SKM-1 treated with dmso at 0.1 percent for 144 hours (cell line): ENCODE data around the gene NFATC2.

Experiments used
- DNase-seq: peaks from one replicate; lab custom pipeline; 2025; ENCODE audit not compliant: unreplicated experiment; lab: John Stamatoyannopoulos, UW

Gene NFATC2

DNA sequence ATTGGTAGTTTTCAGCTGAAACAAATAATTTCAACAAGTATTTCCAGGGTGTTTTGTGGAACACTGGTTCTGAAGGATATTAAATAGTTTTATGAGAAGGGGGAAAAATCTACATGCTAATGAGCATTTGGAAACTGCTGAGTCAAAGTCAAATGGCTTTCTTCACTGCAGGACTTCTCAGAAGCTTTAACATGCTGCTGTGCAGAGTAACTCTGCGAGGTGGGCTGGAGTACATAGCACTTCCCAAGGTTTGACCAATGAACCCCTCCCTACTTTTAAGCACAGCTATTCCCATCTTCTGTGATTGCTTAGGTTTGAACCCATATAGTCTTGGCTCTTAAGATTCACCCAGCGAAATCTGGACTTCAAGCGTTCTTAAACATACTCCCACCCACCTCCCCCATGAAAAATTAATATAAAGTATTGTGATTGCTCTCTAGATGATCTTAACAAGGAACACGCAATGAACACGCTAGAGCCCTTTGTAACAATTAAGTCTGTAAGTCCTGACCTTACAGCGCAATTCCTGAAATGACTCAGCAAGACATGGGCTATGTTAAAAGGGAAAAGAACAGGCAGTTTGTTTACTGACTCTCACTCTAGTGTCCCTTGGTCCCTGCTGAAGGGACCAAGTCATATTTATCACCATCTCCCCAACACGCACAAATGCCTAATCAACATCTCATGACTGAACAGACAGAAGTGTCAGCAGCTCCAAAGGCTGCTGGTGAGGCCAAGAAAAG lies 105.2 kb downstream of the NFATC2 start:
- no peak for DNase-seq

DNA sequence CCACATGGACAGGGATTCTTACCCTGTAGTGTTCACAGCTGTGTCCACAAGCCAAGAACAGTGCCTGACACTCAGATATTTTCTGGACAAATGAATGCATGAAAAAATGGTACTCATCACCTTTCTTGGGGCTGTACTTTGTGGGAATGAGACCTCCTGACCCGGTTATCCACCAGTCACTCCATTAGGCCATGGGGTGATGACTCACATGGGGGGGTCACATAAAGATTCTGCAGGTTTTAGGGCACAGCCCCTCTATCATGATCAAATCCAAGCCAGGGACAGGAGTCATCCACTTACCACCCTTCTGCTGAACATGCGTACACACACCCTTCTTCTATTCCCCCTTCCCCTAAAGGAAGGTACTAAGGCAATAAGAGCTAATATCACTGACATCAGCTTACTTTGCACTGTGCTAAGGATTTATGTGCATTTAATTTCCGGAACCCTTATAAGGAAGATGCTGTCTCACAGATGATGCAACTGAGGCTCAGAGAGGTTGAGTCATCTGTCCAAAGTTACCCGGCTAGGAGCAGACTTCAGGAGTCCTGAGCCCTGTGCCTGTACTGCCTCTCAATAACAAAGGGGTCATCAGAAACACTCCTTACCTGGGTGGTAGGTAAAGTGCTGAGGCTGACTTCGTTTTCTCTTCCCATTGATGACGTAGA lies 107.8 kb downstream of the NFATC2 start:
- DNase-seq, result no peak

DNA sequence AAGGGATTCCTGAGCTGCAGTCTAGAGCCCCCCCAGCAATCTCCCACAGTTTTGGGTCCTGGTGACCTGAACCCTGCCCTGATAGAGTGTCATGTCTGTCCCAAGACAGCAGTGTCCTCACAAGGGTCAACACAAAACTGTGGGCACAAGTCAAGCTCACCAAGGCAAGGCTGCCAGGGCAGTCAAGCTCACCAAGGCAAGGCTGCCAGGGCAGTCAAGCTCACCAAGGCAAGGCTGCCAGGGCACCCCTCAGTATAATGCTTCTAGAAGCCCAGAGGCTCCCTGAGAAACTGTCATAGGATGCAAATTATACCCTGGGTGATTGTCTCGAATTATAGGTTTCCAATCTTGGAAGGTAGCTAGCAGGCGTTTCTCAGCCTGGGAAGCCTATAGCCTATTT lies 108.5 kb downstream of the NFATC2 start:
- DNase-seq, result no peak

DNA sequence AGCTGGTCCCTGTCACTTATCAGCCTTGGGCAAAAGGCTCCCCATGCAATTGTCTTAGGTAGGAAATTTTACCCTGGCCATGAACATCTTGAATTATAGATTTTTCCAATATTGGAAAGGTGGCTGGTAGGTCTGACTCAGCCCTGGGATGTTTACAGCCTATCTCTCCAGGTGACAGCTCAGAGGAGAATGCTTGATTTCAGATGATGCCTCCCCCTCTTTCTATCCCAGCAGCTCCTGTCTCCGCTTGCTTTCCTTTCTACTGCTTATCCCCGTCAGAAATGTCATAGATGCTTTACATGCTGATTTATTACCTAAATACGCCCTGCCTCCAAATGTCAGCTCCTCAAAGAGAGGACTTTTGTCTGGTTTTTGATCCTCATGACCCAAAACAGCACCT lies 109.6 kb downstream of the NFATC2 start:
- no peak for DNase-seq

DNA sequence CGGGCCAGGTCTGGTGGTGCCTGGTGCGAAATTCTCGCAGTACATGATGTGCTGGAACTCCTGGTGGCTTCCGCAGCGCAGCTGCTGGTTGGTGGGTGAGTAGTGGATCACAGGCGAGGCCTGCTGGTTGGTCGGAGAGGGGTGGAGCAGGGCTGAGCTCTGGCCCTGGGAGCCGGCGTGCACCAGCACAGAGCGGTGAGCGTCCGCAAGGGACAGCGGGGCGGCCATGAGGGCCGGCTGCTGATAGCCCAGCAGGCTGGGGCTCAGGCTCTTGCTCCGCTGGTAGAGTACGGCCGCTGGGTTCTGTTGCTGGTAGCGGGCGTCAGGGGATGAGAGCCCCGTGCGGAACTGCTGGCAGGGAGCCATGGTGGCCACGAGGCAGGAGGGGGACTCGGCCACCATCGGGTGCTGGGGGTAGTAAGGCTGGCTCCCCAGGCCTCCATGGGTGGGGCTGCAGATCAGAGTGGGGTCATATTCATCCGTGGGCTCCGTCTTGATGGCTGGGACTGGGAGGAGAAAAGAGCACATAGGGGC lies 110.2 kb downstream of the NFATC2 start:
- DNase-seq, result no peak

DNA sequence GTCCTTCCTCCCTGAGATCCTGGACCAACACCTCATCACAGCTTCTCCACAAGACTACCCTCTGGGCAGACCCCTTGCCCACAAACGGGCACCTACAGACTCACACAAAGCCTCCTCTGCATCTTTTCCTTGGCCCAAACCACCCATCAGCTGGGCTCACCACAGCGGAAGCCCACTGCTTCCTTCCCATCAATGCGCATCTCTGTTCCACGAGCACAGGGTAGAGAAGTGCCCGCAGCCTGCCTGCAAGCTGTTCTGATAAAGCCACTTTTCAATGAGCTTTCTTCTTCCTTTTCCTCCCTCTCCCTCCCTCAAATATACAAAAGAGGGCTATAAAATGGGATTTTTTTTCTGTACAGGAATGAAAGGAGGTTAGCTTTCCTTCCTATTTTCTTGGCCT lies 111.2 kb downstream of the NFATC2 start:
- no peak for DNase-seq

DNA sequence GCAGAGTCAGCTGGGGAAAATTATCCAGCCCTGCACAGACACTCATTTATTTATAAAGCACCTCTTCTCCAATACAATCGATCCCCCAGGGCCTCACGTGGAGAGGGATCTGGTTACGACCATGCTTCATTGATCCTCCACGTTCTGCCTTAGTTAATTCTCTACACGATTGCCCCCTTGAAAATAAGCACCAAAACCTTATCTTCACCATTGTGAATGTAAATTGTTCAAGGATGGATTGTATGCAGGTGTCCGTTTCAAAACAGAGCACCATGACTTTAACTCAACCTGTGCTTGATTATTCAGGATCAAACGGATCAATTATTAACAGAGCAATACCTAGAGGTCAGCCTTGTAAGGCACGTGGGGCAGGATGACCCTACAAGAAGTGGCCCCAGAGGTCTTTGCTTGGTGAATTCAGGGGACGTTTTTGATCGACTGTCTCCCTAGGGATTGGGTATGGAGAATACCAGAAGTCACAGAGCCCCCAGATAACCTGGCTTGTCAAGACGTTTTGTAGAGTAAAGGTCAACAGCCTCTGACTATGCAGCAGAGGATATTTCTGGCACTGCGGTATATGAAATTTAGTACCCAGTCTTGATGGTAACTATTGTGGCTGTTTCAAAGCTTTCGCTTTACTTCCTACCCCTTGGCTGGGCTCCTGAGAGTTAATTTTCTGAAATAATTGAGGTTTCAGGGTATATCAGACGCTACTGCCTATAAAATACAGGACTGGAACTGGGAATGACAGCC lies 112.1 kb downstream of the NFATC2 start:
- no peak for DNase-seq

DNA sequence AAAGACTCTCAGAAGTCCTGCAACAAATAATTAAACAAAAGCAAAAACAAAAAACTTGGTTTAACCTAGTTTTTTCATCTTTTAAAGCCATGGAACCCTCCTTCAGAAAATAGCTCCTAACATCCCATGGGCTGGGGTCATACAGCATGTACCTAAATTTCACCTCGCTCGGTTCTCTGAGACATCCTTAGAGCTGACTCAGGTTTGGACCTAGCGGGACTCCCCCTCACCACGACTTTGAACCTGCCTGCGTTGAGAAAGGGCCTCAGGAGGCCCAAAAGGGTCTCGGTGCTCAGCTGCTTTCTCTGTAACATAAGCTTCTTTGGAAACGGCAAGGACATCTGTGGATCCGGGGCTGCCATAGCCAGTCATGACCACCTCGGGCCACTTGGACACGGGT lies 112.8 kb downstream of the NFATC2 start:
- no peak for DNase-seq

DNA sequence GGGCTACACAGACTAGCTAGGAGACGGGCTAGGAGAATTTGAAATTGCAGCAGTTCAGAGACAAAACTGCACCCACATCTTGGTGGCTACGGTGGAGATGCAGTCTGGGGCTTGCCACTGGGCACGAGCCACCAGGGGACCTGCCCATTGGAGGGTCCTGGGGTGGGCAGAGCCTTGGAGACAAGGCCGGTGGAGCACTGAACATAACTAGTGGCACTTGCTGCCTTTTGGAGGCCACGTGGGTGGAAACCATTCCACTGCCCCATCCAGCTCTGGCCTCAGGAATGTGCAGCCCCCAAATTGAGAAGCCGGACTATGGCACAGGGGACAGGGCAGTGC lies 113.4 kb downstream of the NFATC2 start:
- no peak for DNase-seq

DNA sequence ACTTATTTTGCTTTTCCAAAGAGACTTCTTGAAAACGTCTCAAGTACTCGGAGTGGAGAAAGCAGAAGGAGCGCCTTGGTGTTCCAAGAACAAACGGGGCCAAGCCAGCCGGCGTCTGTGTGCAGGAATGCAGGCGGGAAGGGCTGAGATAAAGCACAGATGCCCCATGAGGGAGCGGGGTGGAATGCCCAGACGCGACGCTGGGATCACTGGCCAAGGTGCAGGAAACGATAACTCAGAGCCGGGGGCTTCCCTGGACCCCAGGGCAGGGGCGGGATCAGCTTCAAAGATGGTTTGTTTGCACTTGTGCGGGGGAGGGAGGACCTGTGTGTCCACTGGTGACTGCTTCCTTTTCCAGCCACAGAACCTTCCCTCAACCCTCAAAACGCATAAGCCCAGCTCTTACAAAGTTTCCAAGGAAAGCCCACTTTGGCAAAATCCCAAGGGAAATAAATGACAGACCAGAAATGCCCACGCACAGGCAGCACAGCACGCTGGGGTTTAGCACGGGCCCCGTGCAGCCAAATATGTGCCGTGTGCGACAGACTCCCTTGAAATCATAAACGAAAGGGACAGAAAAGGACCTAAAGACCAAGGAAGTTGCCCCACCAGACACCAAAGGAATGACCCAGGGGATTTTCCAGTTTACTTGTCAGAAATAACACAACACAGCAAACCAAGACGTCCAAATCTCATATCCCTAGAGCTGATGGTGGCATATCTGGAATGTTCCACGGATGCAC lies 113.9 kb downstream of the NFATC2 start:
- no peak for DNase-seq

DNA sequence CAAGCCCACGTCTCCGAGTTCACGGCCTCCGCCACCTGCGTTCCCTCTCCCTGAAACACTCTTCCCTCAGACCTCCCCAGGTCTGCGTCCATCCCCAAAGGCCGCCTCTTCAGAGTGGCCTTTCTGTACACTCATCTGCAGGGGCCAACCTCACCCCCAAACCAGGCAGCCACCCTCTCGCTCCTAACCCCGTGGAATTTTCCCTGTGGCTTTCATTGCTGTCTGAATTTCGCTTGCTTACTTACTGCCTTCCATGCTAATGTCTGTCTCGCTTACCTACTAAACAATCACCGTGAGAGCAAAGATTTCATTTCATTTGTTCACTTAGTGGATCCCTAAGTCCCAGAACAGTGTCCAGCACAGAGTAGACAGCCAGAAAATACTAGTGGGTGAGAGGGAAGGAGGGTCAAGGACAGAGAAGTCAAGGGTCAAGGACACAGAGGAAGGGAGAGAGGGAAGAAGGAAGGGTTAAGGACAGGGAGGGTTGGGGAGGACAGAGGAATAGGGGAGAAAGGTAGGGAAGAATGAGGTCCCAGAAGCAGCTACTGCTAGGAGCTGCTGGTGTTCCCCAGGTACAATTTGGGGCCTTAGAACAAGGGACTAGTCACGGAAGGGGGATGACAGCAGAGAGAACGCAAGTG lies 114.7 kb downstream of the NFATC2 start:
- DNase-seq, result no peak

DNA sequence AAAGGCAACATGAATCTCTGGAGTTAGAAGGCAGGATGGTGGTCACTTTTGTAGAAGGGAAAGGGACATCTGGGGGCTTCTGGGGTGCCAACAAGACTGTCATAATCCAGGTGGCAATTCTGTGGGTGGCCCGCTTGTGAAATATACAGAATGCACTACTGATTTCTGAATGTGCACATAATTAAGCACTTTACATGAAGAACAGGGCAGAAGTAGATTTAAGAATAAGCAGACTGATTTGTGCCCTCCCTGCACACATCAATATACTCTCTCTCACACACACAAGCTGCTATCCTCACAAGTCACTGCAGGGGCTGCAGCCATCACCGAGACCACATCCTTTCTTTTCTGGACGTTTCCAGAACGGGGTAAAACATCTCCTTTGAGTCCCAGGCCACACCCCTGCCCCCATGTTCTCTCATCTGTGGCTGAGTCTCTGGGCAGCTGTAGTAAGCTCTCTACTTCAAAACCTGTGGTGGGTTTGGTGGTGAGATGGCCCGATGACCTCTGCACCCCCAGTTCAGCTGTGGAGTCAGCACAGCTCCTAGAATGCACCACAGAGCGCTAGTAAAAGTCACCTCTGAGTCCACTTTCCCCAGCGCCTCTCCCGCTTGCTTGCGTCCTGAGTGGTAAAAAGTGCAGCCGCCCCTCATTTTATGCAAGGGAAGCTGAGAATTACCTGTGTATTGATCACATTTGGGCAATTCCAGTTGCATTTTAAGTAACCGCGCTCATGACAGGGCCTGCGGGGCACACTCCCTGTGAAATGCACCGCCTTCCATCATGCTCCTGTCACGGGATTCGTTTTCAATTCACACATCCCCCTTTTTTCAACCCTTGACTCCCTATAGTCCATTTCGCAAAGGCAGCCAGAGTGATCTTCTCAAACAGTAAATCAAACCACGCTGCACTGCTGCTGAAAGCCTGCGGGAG lies 115.5 kb downstream of the NFATC2 start:
- DNase-seq, result no peak

DNA sequence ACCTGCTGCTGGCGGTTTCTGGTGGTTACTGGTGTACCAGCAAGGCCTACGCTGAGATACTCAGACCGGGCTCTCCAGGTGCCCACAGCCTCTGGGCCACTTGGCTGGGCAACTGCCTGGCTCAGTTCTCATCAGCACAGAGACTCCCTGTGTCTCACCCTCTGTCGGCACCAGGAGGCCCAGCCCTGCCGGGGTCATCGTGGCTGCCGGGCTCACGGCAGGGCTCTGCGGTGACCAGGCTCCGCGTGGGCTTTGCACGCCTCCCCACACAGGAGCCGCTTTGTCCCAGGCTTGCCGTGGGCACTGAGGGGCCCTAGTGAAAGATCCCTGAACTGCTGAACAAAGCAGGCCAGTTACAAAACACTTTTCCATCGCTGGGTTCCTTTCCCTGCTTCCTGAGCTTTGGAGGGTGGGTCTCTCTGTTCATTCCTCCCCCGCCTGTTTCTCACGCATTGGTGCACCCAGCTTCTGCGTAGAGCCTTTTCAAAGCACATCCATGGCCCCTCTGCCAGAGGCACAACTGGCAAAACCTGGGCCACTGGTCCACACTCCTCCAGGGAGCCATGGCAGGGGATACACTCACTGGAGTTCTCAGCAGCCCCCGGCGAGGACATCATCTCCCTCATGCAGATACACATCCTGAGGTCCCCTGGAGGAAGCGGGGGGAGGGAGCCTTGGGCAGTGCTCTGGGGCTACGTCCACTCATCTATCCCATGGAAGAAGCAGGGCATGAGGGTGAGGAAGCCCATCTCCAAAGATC lies 117.0 kb downstream of the NFATC2 start:
- DNase-seq, result no peak

DNA sequence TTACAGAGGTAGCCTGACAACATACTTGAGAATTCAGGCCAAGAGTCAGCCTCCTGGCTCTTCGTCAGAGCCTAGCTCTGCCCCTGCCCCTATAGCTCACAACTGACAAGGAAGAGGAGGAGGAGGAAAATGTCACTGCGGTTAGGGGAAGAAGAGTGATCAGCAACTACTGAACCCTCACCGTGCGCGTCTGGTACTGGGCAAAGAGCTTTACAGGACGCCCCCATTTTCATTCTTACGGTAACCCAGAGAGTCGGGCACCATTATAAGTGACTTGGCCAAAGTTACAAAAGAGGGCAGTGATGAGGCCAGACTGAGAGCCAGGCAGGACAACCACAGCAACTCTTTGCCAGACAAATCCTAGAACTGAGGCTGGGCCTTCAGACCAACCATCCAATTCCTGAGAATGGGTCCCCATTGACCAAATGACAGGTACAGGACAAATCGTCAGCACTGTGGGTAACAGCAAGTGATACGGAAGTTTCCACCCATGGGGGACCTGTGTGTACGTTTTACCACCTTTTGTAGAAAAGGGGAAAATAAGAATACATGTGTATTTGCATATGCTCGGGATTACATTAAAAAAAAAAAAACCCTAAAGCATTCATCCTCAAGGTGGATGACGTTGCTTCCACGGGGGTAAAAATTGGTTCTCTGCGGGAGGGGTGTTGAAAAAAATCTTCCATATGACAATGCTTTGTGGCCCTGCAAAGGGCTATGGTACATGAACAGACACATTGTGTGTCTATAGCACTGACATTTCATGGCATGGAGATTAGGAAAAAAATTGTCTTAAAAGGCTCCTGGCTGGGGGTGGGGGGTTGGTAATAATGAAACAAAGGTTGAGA lies 118.0 kb downstream of the NFATC2 start:
- DNase-seq, result no peak

DNA sequence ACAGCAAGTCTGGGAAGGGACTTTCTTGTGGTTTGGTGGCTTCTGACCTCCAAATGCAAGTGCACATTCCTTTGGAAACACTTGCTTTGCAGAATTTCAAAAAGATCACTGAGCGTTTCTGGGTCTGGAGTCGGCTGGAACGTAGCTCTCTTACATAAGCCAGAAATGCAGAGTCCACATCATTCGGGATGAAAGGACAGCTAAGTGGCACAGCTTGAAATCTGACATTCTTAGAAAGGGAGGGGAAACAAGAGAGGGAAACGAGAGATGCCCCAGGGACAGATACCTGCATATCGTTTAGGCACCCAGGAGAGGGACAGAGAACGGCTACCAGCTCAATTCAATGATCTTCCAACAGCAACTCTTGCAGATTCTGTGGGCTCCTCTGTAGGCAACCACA lies 118.7 kb downstream of the NFATC2 start:
- no peak for DNase-seq

DNA sequence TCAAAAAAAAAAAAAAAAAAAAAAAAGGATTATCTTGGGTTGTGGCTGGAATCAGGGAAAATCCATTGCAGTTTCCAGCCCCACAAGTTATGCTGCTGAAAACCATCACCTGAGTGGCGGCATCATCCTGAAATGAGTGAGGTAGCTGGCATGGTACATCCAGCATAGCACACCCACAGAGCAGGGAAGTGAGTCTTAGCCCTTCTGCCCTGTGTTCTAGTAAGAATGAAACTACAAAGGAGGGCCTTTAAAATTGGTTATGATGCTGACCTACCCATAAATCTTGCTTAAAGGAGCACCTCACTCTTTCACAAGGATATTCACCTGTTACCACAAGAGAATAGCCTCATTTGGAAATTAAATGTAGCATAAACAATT lies 119.2 kb downstream of the NFATC2 start:
- DNase-seq, result no peak

DNA sequence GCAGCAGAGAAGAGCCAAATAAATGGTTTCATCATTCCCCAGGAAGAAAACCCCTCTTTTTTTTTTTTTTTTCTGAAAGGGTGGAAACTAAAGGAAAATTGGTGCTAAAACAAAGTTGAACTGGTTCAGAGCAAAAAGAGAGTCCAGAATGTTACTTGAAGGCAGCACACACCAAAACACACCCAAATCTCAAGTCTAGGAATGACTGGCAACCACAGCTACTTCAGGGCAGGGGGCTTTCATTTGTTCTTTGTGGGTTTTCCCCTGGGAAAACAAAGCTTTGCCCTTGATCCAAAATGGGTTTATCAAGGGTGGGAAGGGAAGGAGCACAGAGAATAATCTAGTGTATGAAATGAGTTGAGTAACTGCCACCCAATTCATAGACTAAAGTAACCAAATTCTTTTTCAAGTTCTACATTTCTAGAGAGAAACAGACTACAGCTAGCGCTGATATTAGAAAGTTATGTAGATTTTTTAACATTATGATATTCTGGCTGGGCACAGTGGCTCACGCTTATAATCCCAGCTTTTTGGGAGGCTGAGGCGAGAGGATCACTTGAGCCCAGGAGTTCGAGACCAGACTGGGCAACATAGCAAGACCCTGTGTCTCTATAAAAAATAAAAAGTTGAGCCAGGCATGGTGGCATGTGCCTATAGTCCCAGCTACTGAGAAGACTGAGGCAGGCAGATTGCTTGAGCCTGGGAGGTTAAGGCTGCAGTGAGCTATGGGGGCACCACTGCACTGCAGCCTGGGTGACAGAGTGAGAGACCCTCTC lies 119.8 kb downstream of the NFATC2 start:
- DNase-seq, result no peak
